ENCODE results near the gene REXO1.

REXO1 gene

DNA sequence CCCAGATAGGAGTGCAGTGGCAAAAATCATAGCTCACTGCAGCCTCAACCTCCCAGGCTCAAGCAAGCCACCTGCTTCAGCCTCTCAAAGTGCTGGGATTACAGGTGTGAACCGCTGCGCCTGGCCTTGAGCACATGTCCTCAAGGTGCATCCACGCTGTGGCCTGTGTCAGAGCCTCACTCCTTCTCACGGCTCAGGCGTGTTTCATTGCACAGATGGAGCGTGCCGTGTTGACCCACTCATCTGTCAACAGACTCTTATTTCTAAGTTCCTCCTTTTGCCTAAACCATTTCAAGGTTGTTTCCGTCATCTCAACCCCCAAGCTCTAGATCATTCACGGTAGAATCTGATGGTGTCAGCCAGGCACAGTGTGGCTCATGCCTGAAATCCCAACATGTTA lies 64.4 kb downstream of the REXO1 start:
- no peak for DNase-seq

- DNase-seq, result no peak
Observed at GRCh38 chr19:1783354-1783753, 64.9 kb downstream of the REXO1 start.

DNA sequence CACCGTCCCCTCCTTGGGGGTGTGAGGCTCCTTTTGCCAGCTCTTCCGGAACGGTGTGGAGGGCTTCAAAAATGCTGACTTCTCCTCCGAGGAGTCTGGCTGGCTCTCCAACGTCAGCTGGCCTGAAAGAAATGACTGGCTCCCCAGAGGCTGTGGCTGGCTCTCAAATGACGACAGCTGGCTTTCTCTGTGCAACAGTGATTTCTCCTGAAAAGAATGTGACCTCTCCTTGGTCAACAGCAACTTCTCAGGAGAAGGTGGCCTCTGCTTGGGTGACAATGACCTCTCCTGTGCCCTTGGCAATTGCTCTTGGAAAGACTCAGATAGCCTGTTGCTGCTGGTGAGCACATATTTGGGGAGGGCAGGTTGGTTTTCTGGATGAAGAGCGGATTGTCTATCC lies 65.8 kb downstream of the REXO1 start:
- no peak for DNase-seq

- no peak for DNase-seq
Observed at GRCh38 chr19:1780272-1780958, 67.9 kb downstream of the REXO1 start.

- DNase-seq, result no peak
Observed at GRCh38 chr19:1779574-1779973, 68.7 kb downstream of the REXO1 start.

DNA sequence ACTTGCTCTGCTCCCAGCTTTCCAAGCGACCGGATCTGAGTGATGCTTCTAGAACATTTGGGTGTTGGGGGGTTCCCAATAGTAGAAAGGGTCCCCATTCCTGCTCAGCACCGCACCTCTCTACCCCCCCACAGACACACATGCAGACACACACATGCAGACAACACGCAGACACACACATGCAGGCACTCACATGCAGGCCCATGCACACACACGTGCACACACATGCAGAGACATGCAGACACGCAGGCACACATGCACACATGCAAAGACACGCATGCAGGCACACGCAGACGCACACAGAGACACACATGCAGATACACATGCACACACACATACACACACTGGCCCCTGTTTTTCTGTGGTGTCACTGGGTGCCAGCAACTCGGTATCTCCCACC lies 71.1 kb downstream of the REXO1 start:
- no peak for DNase-seq

GRCh38 chr19:1776606-1777147 lies 71.6 kb downstream of the REXO1 start:
- no peak for DNase-seq

DNA sequence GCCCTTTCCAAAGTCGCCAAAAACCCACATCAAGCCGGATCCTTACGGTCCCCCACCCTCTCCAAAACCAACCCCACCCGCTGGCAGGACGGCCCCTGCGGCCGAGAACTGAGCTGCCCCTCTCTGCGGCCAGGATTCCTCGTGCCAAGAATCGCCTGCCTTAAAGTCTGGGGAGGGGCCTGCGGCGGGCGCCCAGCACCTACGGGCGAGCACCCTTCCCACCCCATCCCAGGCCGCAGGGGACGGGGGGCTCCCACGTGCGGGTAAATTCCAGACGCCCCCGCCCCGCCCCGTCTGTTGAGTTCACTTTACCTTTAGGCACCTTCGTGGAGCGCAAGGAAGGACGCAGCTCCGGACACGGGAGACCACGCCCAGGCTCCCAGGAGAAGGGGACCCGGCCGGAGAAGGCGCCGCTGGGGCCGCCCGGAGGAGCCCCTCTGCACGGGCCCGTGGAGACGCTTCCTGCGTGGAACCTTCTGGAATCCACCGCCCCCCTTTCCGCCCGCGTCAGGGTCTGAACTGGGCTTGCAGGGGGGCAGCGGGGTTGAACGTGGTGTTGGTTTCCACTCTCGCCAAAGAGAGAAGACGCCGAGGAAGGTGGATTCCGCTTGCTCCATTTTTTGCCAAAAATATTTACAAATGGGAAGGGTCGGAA lies 72.2 kb downstream of the REXO1 start:
- DNase-seq, result no peak

- DNase-seq, result no peak
Observed at GRCh38 chr19:1774989-1775772, 73.1 kb downstream of the REXO1 start.

GRCh38 chr19:1773184-1773583 lies 75.1 kb downstream of the REXO1 start:
- no peak for DNase-seq

DNA sequence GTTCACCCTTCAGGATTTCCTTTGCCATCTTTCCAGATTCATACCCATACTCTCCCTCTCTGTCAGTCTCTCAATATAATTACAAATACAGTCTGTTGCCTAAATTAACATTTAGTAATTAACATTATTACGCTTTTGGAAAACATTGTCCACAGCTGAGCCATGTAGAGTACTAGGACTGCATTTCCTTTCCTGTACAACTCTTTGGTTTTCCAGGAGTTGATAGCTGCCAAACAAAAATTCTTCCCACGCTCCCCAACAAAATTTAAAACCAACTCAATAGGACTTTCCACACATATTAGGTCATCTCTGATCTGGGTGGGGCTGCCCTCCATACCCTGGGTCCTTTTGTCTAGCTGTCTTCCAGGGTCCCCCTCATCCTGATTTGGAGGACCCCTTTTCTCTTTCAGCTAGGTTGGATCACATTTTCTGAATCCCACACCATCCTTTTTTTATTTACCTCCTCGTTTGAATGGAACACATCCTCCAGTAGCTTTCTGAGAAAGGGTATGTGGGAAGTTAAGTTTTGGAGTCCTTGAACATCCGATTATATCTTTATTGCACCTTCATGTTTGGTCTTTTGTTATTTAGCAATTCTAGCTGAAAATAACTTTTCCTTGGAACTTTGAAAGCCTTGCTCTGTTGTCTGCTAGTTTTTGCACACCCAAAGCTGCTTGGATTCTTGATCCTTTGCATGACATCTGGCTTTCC lies 77.3 kb downstream of the REXO1 start:
- DNase-seq, result no peak

DNA sequence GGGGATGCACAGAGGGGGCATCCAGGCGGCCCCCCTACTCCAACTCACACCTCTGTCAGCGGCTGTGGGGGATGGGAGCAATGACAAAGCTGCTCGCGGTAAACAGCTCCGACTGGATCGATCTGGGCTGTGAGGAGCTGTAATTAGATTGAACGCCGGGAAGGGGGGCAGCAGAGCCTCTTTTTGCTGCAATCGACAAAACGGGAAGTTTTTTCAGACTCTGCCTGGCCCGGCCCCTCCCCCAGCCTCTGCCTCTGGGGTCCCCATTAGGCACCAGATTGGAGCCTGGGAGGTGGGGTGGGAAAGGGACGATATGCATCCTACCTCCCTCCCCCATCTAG lies 78.7 kb downstream of the REXO1 start:
- no peak for DNase-seq

GRCh38 chr19:1768918-1769644 lies 79.2 kb downstream of the REXO1 start:
- DNase-seq, result no peak

DNA sequence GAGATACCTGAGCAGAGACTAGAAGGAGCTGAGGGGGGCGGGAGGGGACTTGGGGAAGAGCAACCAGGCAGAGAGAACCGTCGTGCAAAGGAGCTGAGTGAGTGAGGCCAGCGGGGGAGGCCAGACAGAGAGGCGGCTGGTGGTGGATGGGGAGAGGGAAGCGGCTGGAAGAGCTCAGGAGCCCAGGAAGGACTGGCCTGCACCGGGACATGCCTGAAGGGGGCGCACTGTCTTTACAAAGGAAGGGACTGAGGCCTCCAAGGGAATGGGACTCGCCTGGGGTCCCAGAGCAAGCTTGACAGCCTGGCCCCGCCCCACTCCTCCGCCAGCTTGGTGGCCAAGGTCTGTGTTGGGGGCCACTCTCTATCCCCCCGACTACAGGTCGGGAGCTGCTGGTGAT lies 80.0 kb downstream of the REXO1 start:
- no peak for DNase-seq

- no peak for DNase-seq
Observed at GRCh38 chr19:1767464-1767933, 80.8 kb downstream of the REXO1 start.

GRCh38 chr19:1766800-1767352 lies 81.4 kb downstream of the REXO1 start:
- no peak for DNase-seq

GRCh38 chr19:1765904-1766799 lies 82.1 kb downstream of the REXO1 start:
- no peak for DNase-seq
